Astrocyte (in vitro differentiated cells and primary cell): ENCODE data around the gene ZCCHC24. TPM values are rescaled to one million over a fixed set of nuclear protein-coding genes. Genes with fewer than 3 reads are reported as not detected.

ENCODE experiments used
- DNase-seq: peaks from one replicate; pipeline ENCODE4 v3.0.0-alpha.2; 2010; ENCODE audit warnings: low read depth
- FAIRE-seq: peaks from 2 replicates; lab custom pipeline; 2011; peaks lifted over from hg19 to GRCh38; lab: Jason Lieb, UNC
- H2AFZ ChIP-seq: 2 replicates; pipeline ENCODE4 v1.6.0; 2012; ENCODE audit warnings: low read depth, low read length, inconsistent platforms
- H3K27ac ChIP-seq: 2 replicates; pipeline ENCODE4 v1.5.1; 2011; ENCODE audit warnings: low read depth, low read length, inconsistent platforms
- H3K27me3 ChIP-seq: 2 replicates; pipeline ENCODE4 v1.6.0; 2011; ENCODE audit warnings: low read length, inconsistent platforms; ENCODE audit not compliant: insufficient read depth
- H3K36me3 ChIP-seq: 2 replicates; pipeline ENCODE4 v1.5.1; 2011; ENCODE audit warnings: low read length, inconsistent platforms; ENCODE audit not compliant: insufficient read depth
- H3K4me1 ChIP-seq: 2 replicates; pipeline ENCODE4 v1.5.1; 2011; ENCODE audit warnings: low read length, inconsistent platforms; ENCODE audit not compliant: insufficient read depth
- H3K4me2 ChIP-seq: 2 replicates; pipeline ENCODE4 v1.6.0; 2012; ENCODE audit warnings: low read length, inconsistent platforms
- H3K4me3 ChIP-seq: 2 replicates; pipeline ENCODE4 v1.5.1; 2011; ENCODE audit warnings: low read depth, mild to moderate bottlenecking, low read length, inconsistent platforms; ENCODE audit not compliant: insufficient read depth
- H3K79me2 ChIP-seq: 2 replicates; pipeline ENCODE4 v1.6.0; 2012; ENCODE audit warnings: mild to moderate bottlenecking, low read length, inconsistent platforms; ENCODE audit not compliant: insufficient read depth
- H3K9ac ChIP-seq: 2 replicates; pipeline ENCODE4 v1.6.0; 2012; ENCODE audit warnings: mild to moderate bottlenecking, low read length, inconsistent platforms
- H3K9me3 ChIP-seq: 2 replicates; pipeline ENCODE4 v1.5.1; 2012; ENCODE audit warnings: low read depth, mild to moderate bottlenecking, low read length, inconsistent platforms; ENCODE audit not compliant: insufficient read depth
- H4K20me1 ChIP-seq: 2 replicates; pipeline ENCODE4 v1.6.0; 2012; ENCODE audit warnings: low read length, inconsistent platforms; ENCODE audit not compliant: insufficient read depth
- H3K27ac Mint-ChIP-seq: one replicate; pipeline ENCODE4 v1.8.0; 2021; ENCODE audit warnings: mild to moderate bottlenecking, mixed read lengths; ENCODE audit not compliant: unreplicated experiment
- H3K27me3 Mint-ChIP-seq: one replicate; pipeline ENCODE4 v1.8.0; 2021; ENCODE audit warnings: low read depth, mixed read lengths; ENCODE audit not compliant: unreplicated experiment
- H3K36me3 Mint-ChIP-seq: one replicate; pipeline ENCODE4 v1.8.0; 2021; ENCODE audit warnings: low read depth, mixed read lengths; ENCODE audit not compliant: unreplicated experiment
- H3K4me1 Mint-ChIP-seq: one replicate; pipeline ENCODE4 v1.8.0; 2021; ENCODE audit warnings: low read depth, mixed read lengths; ENCODE audit not compliant: unreplicated experiment
- H3K4me3 Mint-ChIP-seq: one replicate; pipeline ENCODE4 v1.8.0; 2021; ENCODE audit warnings: mild to moderate bottlenecking, moderate library complexity, mixed read lengths; ENCODE audit not compliant: unreplicated experiment
- H3K9me3 Mint-ChIP-seq: one replicate; pipeline ENCODE4 v1.8.0; 2021; ENCODE audit warnings: mild to moderate bottlenecking, mixed read lengths; ENCODE audit not compliant: unreplicated experiment
- CTCF ChIP-seq: IDR thresholded peaks from 2 replicates; pipeline ENCODE4 v1.5.1; 2011; ENCODE audit warnings: low read depth, mild to moderate bottlenecking, inconsistent platforms, low read length, moderate library complexity; ENCODE audit not compliant: insufficient read depth
- EZH2 ChIP-seq: IDR thresholded peaks from 2 replicates; pipeline ENCODE4 v1.6.1; 2012; ENCODE audit warnings: mild to moderate bottlenecking, low read length, inconsistent platforms; ENCODE audit not compliant: insufficient read depth
- total RNA-seq: library from RNA; stranded (reverse); gene quantifications from 2 replicates; pipeline ENCODE4 v1.2.1, GENCODE V29; 2021

Gene ZCCHC24
- total RNA-seq, 1 donor from 2014 or later, result 21.4 TPM

- no peak for TF ChIP-seq EZH2
- TF ChIP-seq CTCF, result no peak
- Histone ChIP-seq H3K9ac (no peak overlapping the region), H3K4me2 (no peak overlapping the region), H3K4me3 (no peak overlapping the region), H3K79me2 (peaks cover 33% of the 10 kb centered on the region), H3K36me3 (no peaks in the 10 kb centered on the region), H4K20me1 (peaks cover 43% of the 10 kb centered on the region), H3K9me3 (no peaks in the 10 kb centered on the region), H2AFZ (no peak overlapping the region), H3K27me3 (no peaks in the 10 kb centered on the region), H3K4me1 (peaks cover 35% of the 10 kb centered on the region), H3K27ac (no peak overlapping the region)
- no peak overlapping the region for H3K27ac Mint-ChIP-seq
- peaks cover 18% of the 10 kb centered on the region for H3K4me1 Mint-ChIP-seq
- H3K36me3 Mint-ChIP-seq, result peaks cover 22% of the 10 kb centered on the region
- no peaks in the 10 kb centered on the region for H3K9me3 Mint-ChIP-seq
- no peak for DNase-seq
- no peaks in the 10 kb centered on the region for H3K27me3 Mint-ChIP-seq
- no peak overlapping the region for H3K4me3 Mint-ChIP-seq
- no peak for FAIRE-seq
These were observed 14.0 kb downstream of the ZCCHC24 start for GRCh38 chr10:79431428-79431827.

- no peak for FAIRE-seq
These were observed 14.5 kb downstream of the ZCCHC24 start for GRCh38 chr10:79430936-79431335.

More at GRCh38 chr10:79430936-79431335, 14.5 kb downstream of the ZCCHC24 start:
- H2AFZ ChIP-seq, result no peak overlapping the region
- peaks cover 47% of the 10 kb centered on the region for H4K20me1 ChIP-seq
- H3K36me3 ChIP-seq, result no peaks in the 10 kb centered on the region
- Mint-ChIP-seq H3K4me1 (peaks cover 18% of the 10 kb centered on the region), H3K9me3 (no peaks in the 10 kb centered on the region), H3K36me3 (peaks cover 26% of the 10 kb centered on the region), H3K27me3 (no peaks in the 10 kb centered on the region), H3K27ac (no peak overlapping the region), H3K4me3 (no peak overlapping the region)
- peaks cover 34% of the 10 kb centered on the region for H3K4me1 ChIP-seq
- no peaks in the 10 kb centered on the region for H3K9me3 ChIP-seq
- H3K9ac ChIP-seq, result no peak overlapping the region
- TF ChIP-seq EZH2 (no peak), CTCF (no peak)
- no peak for DNase-seq
- no peak overlapping the region for H3K27ac ChIP-seq
- H3K4me2 ChIP-seq, result no peak overlapping the region
- peaks cover 30% of the 10 kb centered on the region for H3K79me2 ChIP-seq
- no peak overlapping the region for H3K4me3 ChIP-seq
- H3K27me3 ChIP-seq, result no peaks in the 10 kb centered on the region
